SK-N-SH (cell line): Measurements from ENCODE around the gene MRPL36. TPM values are rescaled to one million over a fixed set of nuclear protein-coding genes. Genes with fewer than 3 reads are reported as not detected.

Experiments used
- CTCF ChIA-PET: fragments of 300-600, 350-600 bp; formaldehyde crosslinking; extraction: SDS; loops from one replicate; lab custom pipeline; 2021; lab: Yijun Ruan, JAX
- POLR2A ChIA-PET: fragments of 350-600 bp; sonication (Branson Sonifier 250); formaldehyde crosslinking; extraction: SDS; loops from one replicate; lab custom pipeline; 2020; ENCODE audit warnings: antibody characterized with exemption, inconsistent platforms; lab: Yijun Ruan, JAX
- DNase-seq: peaks from one replicate; pipeline ENCODE4 v3.0.0; 2012
- H2AFZ ChIP-seq: fragments of 200-600 bp; sonication (generic); 2 replicates; pipeline ENCODE4 v1.8.1; 2016; ENCODE audit warnings: antibody characterized with exemption, mild to moderate bottlenecking, low read depth
- H3F3A ChIP-seq: fragments of 200-600 bp; sonication (generic); replicated peaks from 2 replicates; pipeline ENCODE3; 2016; ENCODE audit warnings: antibody characterized with exemption, mild to moderate bottlenecking; ENCODE audit not compliant: insufficient read depth
- H3K27ac ChIP-seq, 2 experiments: fragments of 200-500 bp in 1 of 2; fragments of 200-600 bp in 1 of 2; sonication (Bioruptor generic) in 1 of 2; sonication (generic), shearing (Covaris generic) in 1 of 2; 2 replicates each; pipeline versions ENCODE4 v1.5.1 to v1.6.1; 2014 to 2016; ENCODE audit warnings: low read depth in 2 of 2, inconsistent platforms in 1 of 2, low read length in 1 of 2, mild to moderate bottlenecking in 1 of 2, mixed read lengths in 1 of 2
- H3K27me3 ChIP-seq: fragments of 200-600 bp; sonication (generic), shearing (Covaris generic); 2 replicates; pipeline ENCODE4 v1.6.1; 2016; ENCODE audit warnings: mixed run types; ENCODE audit not compliant: insufficient read depth
- H3K36me3 ChIP-seq, 2 experiments: fragments of 200-500 bp in 1 of 2; fragments of 200-600 bp in 1 of 2; sonication (Bioruptor generic) in 1 of 2; sonication (generic) in 1 of 2; replicated peaks in 1 of 2; 2 replicates each; pipeline versions ENCODE3 to v1.5.1; 2014 to 2016; ENCODE audit warnings: low read length in 1 of 2, mild to moderate bottlenecking in 1 of 2; ENCODE audit not compliant: insufficient read depth in 2 of 2, control insufficient read depth in 1 of 2
- H3K4me1 ChIP-seq, 2 experiments: fragments of 200-500 bp in 1 of 2; fragments of 200-600 bp in 1 of 2; sonication (Bioruptor generic) in 1 of 2; sonication (generic), shearing (Covaris generic) in 1 of 2; 2 replicates each; pipeline versions ENCODE4 v1.5.1 to v1.6.1; 2014 to 2016; ENCODE audit warnings: low read depth in 1 of 2, low read length in 1 of 2, mixed run types in 1 of 2; ENCODE audit not compliant: insufficient read depth in 2 of 2, control insufficient read depth in 1 of 2
- H3K4me2 ChIP-seq: fragments of 200-600 bp; sonication (generic), shearing (Covaris generic); 2 replicates; pipeline ENCODE4 v1.6.1; 2017; ENCODE audit warnings: mixed run types
- H3K4me3 ChIP-seq, 2 experiments: fragments of 200-500 bp in 1 of 2; fragments of 200-600 bp in 1 of 2; sonication (Bioruptor generic) in 1 of 2; sonication (generic), shearing (Covaris generic) in 1 of 2; 2 replicates each; pipeline versions ENCODE4 v1.5.1 to v1.8.1; 2014 to 2016; ENCODE audit warnings: low read depth in 2 of 2, inconsistent platforms in 1 of 2, low read length in 1 of 2, mild to moderate bottlenecking in 1 of 2, mixed read lengths in 1 of 2, moderate library complexity in 1 of 2
- H3K79me2 ChIP-seq: fragments of 200-600 bp; sonication (generic); 2 replicates; pipeline ENCODE4 v1.8.1; 2017; ENCODE audit warnings: mild to moderate bottlenecking; ENCODE audit not compliant: insufficient read depth
- H3K9ac ChIP-seq: fragments of 200-600 bp; sonication (generic); 2 replicates; pipeline ENCODE4 v1.6.1; 2017; ENCODE audit warnings: mixed run types
- H3K9me2 ChIP-seq: fragments of 200-600 bp; sonication (generic); 2 replicates; pipeline ENCODE4 v1.6.1; 2017; ENCODE audit warnings: mixed run types
- H3K9me3 ChIP-seq: fragments of 200-600 bp; sonication (generic); 2 replicates; pipeline ENCODE4 v1.6.1; 2017; ENCODE audit warnings: mixed run types, mild to moderate bottlenecking, moderate library complexity
- H4K20me1 ChIP-seq: fragments of 200-600 bp; sonication (generic); 2 replicates; pipeline ENCODE4 v1.6.1; 2017; ENCODE audit warnings: mild to moderate bottlenecking, mixed run types; ENCODE audit not compliant: insufficient read depth
- CTCF ChIP-seq: fragments of 200-600 bp; sonication (generic); IDR thresholded peaks from 2 replicates; pipeline ENCODE4 v1.6.1; 2017; ENCODE audit warnings: antibody characterized with exemption, mild to moderate bottlenecking, moderate library complexity
- ELF1 ChIP-seq: IDR thresholded peaks from 2 replicates; pipeline ENCODE4 v1.4.0; 2012
- EP300 ChIP-seq, 2 experiments: IDR thresholded peaks; 2 replicates each; pipeline versions ENCODE4 v1.4.0 to v1.6.1; 2012; ENCODE audit warnings: borderline replicate concordance in 1 of 2, low read depth in 1 of 2, low read length in 1 of 2
- EZH2phosphoT487 ChIP-seq: fragments of 200-600 bp; sonication (generic); IDR thresholded peaks from 2 replicates; pipeline ENCODE4 v1.6.1; 2017; ENCODE audit warnings: low read depth, mixed run types, mild to moderate bottlenecking, antibody characterized with exemption, moderate library complexity, borderline replicate concordance
- FOSL2 ChIP-seq: IDR thresholded peaks from 2 replicates; pipeline ENCODE4 v1.4.0; 2012; ENCODE audit warnings: low read depth, mild to moderate bottlenecking, moderate library complexity, borderline replicate concordance
- FOXJ3 ChIP-seq: sonication (generic); formaldehyde crosslinking; IDR thresholded peaks from 2 replicates; pipeline ENCODE4 v1.5.1; 2020; ENCODE audit warnings: mild to moderate bottlenecking, missing genetic modification reagents
- GATA2 ChIP-seq: sonication (generic); formaldehyde crosslinking; IDR thresholded peaks from 2 replicates; pipeline ENCODE4 v1.5.0; 2020; ENCODE audit warnings: mild to moderate bottlenecking, missing genetic modification reagents
- JUND ChIP-seq: IDR thresholded peaks from 2 replicates; pipeline ENCODE4 v1.4.0; 2012
- MAX ChIP-seq: IDR thresholded peaks from 2 replicates; pipeline ENCODE4 v1.4.0; 2012; ENCODE audit warnings: low read depth
- MEF2A ChIP-seq: IDR thresholded peaks from 2 replicates; pipeline ENCODE4 v1.4.0; 2012; ENCODE audit warnings: low read depth, borderline replicate concordance
- NFIC ChIP-seq: IDR thresholded peaks from 2 replicates; pipeline ENCODE4 v1.4.0; 2012; ENCODE audit warnings: borderline replicate concordance
- PBX3 ChIP-seq: IDR thresholded peaks from 2 replicates; pipeline ENCODE4; 2012
- POLR2AphosphoS5 ChIP-seq: IDR thresholded peaks from 2 replicates; pipeline ENCODE4 v1.6.1; 2012; ENCODE audit warnings: low read depth, low read length
- RAD21 ChIP-seq: IDR thresholded peaks from 2 replicates; pipeline ENCODE4 v1.6.1; 2012; ENCODE audit warnings: mild to moderate bottlenecking, low read length
- RFX5 ChIP-seq: IDR thresholded peaks from 2 replicates; pipeline ENCODE4 v1.6.1; 2012; ENCODE audit warnings: mild to moderate bottlenecking, improper control_type of control experiment, low read length
- SIN3A ChIP-seq: IDR thresholded peaks from 2 replicates; pipeline ENCODE4 v1.6.1; 2012; ENCODE audit warnings: low read depth, mild to moderate bottlenecking, low read length, moderate library complexity, borderline replicate concordance
- SMC3 ChIP-seq: IDR thresholded peaks from 2 replicates; pipeline ENCODE4 v1.6.1; 2012; ENCODE audit warnings: low read depth, low read length, improper control_type of control experiment
- TAF1 ChIP-seq: IDR thresholded peaks from 2 replicates; pipeline ENCODE4 v1.6.1; 2012; ENCODE audit warnings: low read depth, mild to moderate bottlenecking, low read length, moderate library complexity, borderline replicate concordance
- TCF12 ChIP-seq: IDR thresholded peaks from 2 replicates; pipeline ENCODE4 v1.4.0; 2012
- TEAD4 ChIP-seq: IDR thresholded peaks from 2 replicates; pipeline ENCODE4 v1.4.0; 2012; ENCODE audit warnings: mild to moderate bottlenecking, borderline replicate concordance; ENCODE audit not compliant: insufficient read depth
- USF2 ChIP-seq: fragments of 150-350 bp; IDR thresholded peaks from 2 replicates; pipeline ENCODE4 v1.6.1; 2017; ENCODE audit warnings: antibody characterized with exemption, low read length, low read depth, borderline replicate concordance
- WGBS: methylation state at CpG from one replicate; pipeline ENCODE4 v1.1.6; 2017; ENCODE audit warnings: low lambda C conversion rate; 5-methylcytosine and 5-hydroxymethylcytosine counted together
- polyA plus RNA-seq, 3 experiments: library from polyadenylated mRNA; depleted of rRNA; stranded (reverse); fragments of >200 nt; gene quantifications; 2 replicates each; pipeline ENCODE4 v1.2.3, GENCODE V29; 2012

MRPL36 gene
- polyA plus RNA-seq, 1 of the 3 experiments (the other 2 are of a cell fraction) = 78.4 TPM

GRCh38 chr5:1793966-1794900 is 5.4 kb downstream of the MRPL36 start:
- no peak overlapping the region for H3K9ac ChIP-seq
- no peaks in the 10 kb centered on the region for H3K9me3 ChIP-seq
- TF ChIP-seq PBX3 (no peak), RAD21 (no peak), FOXJ3 (CRISPR knock-in tag) (no peak), SIN3A (no peak), FOSL2 (peak; percentile 31; the same call in 1 of the 2 replicates), JUND (0 out of 2 replicates have a peak, but pooled peaks have one; percentile 12), MAX (peak; percentile 36; the same call in 1 of the 2 replicates), GATA2 (CRISPR knock-in tag) (no peak), RFX5 (no peak), ELF1 (no peak), NFIC (peak; percentile 46; the same call in 1 of the 2 replicates), EZH2phosphoT487 (no peak), SMC3 (no peak), USF2 (no peak)
- no peaks in the 10 kb centered on the region for H3K9me2 ChIP-seq
- H3K79me2 ChIP-seq = peaks cover 13% of the 10 kb centered on the region
- H3K36me3 ChIP-seq = peaks cover 12 to 22% of the 10 kb centered on the region in 2 experiments
- peak overlapping the region in 1 of 2 experiments; percentile 59; a peak in 2 of 4 replicates for H3K27ac ChIP-seq
- H4K20me1 ChIP-seq = no peaks in the 10 kb centered on the region
- peaks cover 5 to 15% of the 10 kb centered on the region in 2 experiments; a peak in 2 of 4 replicates for H3K4me1 ChIP-seq
- CTCF ChIA-PET = no interaction called here
- H3K4me2 ChIP-seq = no peak overlapping the region
- no peak overlapping the region for H3K4me3 ChIP-seq
- POLR2A ChIA-PET = no interaction called here
- WGBS = 84% methylated on average over 30 of the region's 33 CpGs
- DNase-seq = no peak
- H3K27me3 ChIP-seq = no peaks in the 10 kb centered on the region
- H2AFZ ChIP-seq = no peak overlapping the region; the same call in 1 of the 2 replicates
- peaks cover 12% of the 10 kb centered on the region for H3F3A ChIP-seq

- Histone ChIP-seq H4K20me1 (no peaks in the 10 kb centered on the region), H3K9me2 (no peaks in the 10 kb centered on the region), H3K9ac (no peak overlapping the region), H2AFZ (no peak overlapping the region), H3K4me3 (no peak overlapping the region), H3K9me3 (no peaks in the 10 kb centered on the region), H3F3A (peaks cover 18% of the 10 kb centered on the region), H3K27me3 (no peaks in the 10 kb centered on the region), H3K79me2 (peaks cover 4% of the 10 kb centered on the region; the same call in 1 of the 2 replicates), H3K27ac (no peak overlapping the region), H3K4me1 (peaks cover 5 to 8% of the 10 kb centered on the region in 2 experiments; a peak in 2 of 4 replicates), H3K36me3 (peaks cover 12 to 22% of the 10 kb centered on the region in 2 experiments), H3K4me2 (no peak overlapping the region)
- POLR2A ChIA-PET = no interaction called here
- CTCF ChIA-PET = no interaction called here
- WGBS = 77% methylated on average over 10 of the region's 10 CpGs
- no peak for DNase-seq
- TF ChIP-seq TAF1 (no peak), FOSL2 (no peak), EZH2phosphoT487 (no peak), TCF12 (no peak), POLR2AphosphoS5 (no peak), NFIC (no peak), TEAD4 (no peak), JUND (no peak), MEF2A (no peak), SIN3A (no peak), EP300 (IDR thresholded peaks at IDR 0.05; ENCODE audit: borderline replicate concordance in 1 of 2, low read depth in 1 of 2, low read length in 1 of 2) (no peak), ELF1 (no peak), CTCF (no peak)
Measured at GRCh38 chr5:1793301-1793740, 6.3 kb downstream of the MRPL36 start.
